ENCODE data around the gene SRSF2. TPM values are rescaled to one million over a fixed set of nuclear protein-coding genes. Genes with fewer than 3 reads are reported as not detected.
"Not testable (repeated sequence)": the region's sequence is repeated elsewhere in the genome, so short reads cannot be mapped to it uniquely, and the experiment has no call there.

The SRSF2 gene
- polyA plus RNA-seq, 2 of the 4 experiments (the other 2 are of a cell fraction) = 338 to 412 TPM

- Histone ChIP-seq H3K4me2 (peak overlapping the region; percentile 86; the same call in 1 of the 3 replicates), H3K4me1 (peaks cover 35% of the 10 kb centered on the region)
- H3K9me3 ChIP-seq; FAIRE-seq; H3K27ac ChIP-seq; ATAC-seq; H3K4me3 ChIP-seq; POLR2A ChIA-PET; DNase-seq (ENCODE audit: low read depth in 1 of 2, low spot score in 1 of 2): not testable (repeated sequence)
- TF ChIP-seq TFCP2L1 (CRISPR knock-in tag; IDR thresholded peaks at IDR 0.05) = peak; percentile 35
- TF ChIP-seq POLR2AphosphoS2 (conservative IDR thresholded peaks at IDR 0.05; ENCODE audit: low read length) = peak; percentile 58; the same call in 1 of the 2 replicates
- 0 out of 3 replicates have a peak, but pooled peaks have one; percentile 12 for TF ChIP-seq BCL3 (IDR thresholded peaks at IDR 0.05)
- TF ChIP-seq CEBPB (IDR thresholded peaks at IDR 0.05) = 0 out of 4 replicates have a peak, but pooled peaks of 1 of the 2 experiments have one; percentile 6
- TF ChIP-seq HOXB5 (CRISPR knock-in tag; IDR thresholded peaks at IDR 0.05) = peak; percentile 32; the same call in 1 of the 2 replicates
- TF ChIP-seq TP53 (CRISPR knock-in tag; IDR thresholded peaks at IDR 0.05) = peak; percentile 70; the same call in 1 of the 2 replicates
- WGBS (ENCODE audit: missing lambda C conversion rate) = 87% methylated on average over 13 of the region's 13 CpGs
- CTCF ChIA-PET = interaction anchor here (1.3 to 5.3 kb wide), 6 partner anchors 12 to 334 kb away, joined by 3 to 31 read pairs (median 5); no protein-coding TSS in a partner anchor
These were observed 5.1 kb downstream of the SRSF2 start for GRCh38 chr17:76731800-76732733.

GRCh38 chr17:76727745-76728456 is 9.2 kb downstream of the SRSF2 start:
- Histone ChIP-seq H3K4me1 (peaks cover 24% of the 10 kb centered on the region), H3K27ac (peak overlapping the region; percentile 93 to 99; a peak in 4 of 6 replicates), H3K4me2 (peak overlapping the region; percentile 83), H3K9me3 (no peaks in the 10 kb centered on the region), H3K4me3 (peak overlapping the region; percentile 97)
- DNase-seq (ENCODE audit: low read depth in 1 of 2, low spot score in 1 of 2) (no peak), ATAC-seq (no peak), FAIRE-seq (no peak)
- POLR2A ChIA-PET = interaction anchor here (0.7 to 3.8 kb wide), 5 partner anchors 9 to 186 kb away, joined by 5 to 12 read pairs (median 8); partner anchors contain the start of genes MFSD11, MXRA7 and SRSF2
- no peak for TF ChIP-seq EHF (CRISPR knock-in tag; IDR thresholded peaks at IDR 0.05)
- TF ChIP-seq NPAS2 (CRISPR knock-in tag; IDR thresholded peaks at IDR 0.05; ENCODE audit: borderline replicate concordance) = no peak
- WGBS (ENCODE audit: missing lambda C conversion rate) = 75% methylated on average over 18 of the region's 18 CpGs
- CTCF ChIA-PET = interaction anchor here (0.6 to 9.2 kb wide), 22 partner anchors 8 to 360 kb away, joined by 3 to 161 read pairs (median 3); partner anchors contain the start of genes MFSD11, MGAT5B and MXRA7

GRCh38 chr17:76726776-76727718 is 10.1 kb downstream of the SRSF2 start, which contains the start of gene METTL23:
Gene METTL23 (plus strand): TSS chr17:76726839. CDS start chr17:76729711, 2,872 bp downstream.
- WGBS (ENCODE audit: missing lambda C conversion rate) = 4% methylated on average over 30 of the region's 71 CpGs
- FAIRE-seq = no peak
- ATAC-seq = peak; percentile 66 to 67
- no peaks in the 10 kb centered on the region for H3K9me3 ChIP-seq
- peak within 1 kb of the TSS; percentile 97 for H3K4me3 ChIP-seq
- CTCF ChIA-PET = interaction anchor here (0.6 to 26.0 kb wide), 23 partner anchors 9 to 382 kb away, joined by 3 to 456 read pairs (median 4); partner anchors contain the start of genes MFSD11, MGAT5B and MXRA7
- H3K4me2 ChIP-seq = peak within 1 kb of the TSS; percentile 90
- H3K4me1 ChIP-seq = peaks cover 17% of the 10 kb centered on the region
- POLR2A ChIA-PET = interaction anchor here (1.0 to 3.8 kb wide), 7 partner anchors 9 to 170 kb away, joined by 3 to 12 read pairs (median 8); partner anchors contain the start of genes MFSD11, MXRA7 and SRSF2
- DNase-seq (ENCODE audit: low read depth in 1 of 2, low spot score in 1 of 2) = peak; percentile 81 to 90
- peak within 1 kb of the TSS; percentile 93 to 99 for H3K27ac ChIP-seq
- TF ChIP-seq ZSCAN20 (CRISPR knock-in tag; IDR thresholded peaks at IDR 0.05) = no peak
- TF ChIP-seq TFCP2L1 (CRISPR knock-in tag; IDR thresholded peaks at IDR 0.05) = peak; percentile 52; the same call in 1 of the 2 replicates
- TF ChIP-seq MYC (IDR thresholded peaks at IDR 0.05; ENCODE audit: borderline replicate concordance, low read length) = peak; percentile 81
- TF ChIP-seq USF2 (IDR thresholded peaks at IDR 0.05) = peak; percentile 68
- no peak for TF ChIP-seq HOXA7 (CRISPR knock-in tag; IDR thresholded peaks at IDR 0.05)
- TF ChIP-seq MAX (IDR thresholded peaks at IDR 0.05) = peak; percentile 81
- TF ChIP-seq CBX2 (IDR thresholded peaks at IDR 0.05; ENCODE audit: borderline replicate concordance, low read depth) = no peak
- TF ChIP-seq HES2 (IDR thresholded peaks at IDR 0.05) = no peak
- 0 out of 2 replicates have a peak, but pooled peaks have one; percentile 6 for TF ChIP-seq ELK1 (IDR thresholded peaks at IDR 0.05; ENCODE audit: low read depth, low read length)
- no peak for TF ChIP-seq MAZ (IDR thresholded peaks at IDR 0.05; ENCODE audit: borderline replicate concordance, low read depth, low read length)
- TF ChIP-seq MAFK (IDR thresholded peaks at IDR 0.05; ENCODE audit: partially characterized antibody) = no peak
- TF ChIP-seq JUN (IDR thresholded peaks at IDR 0.05) = peak; percentile 56 to 90; a peak in 4 of 5 replicates
- TF ChIP-seq RCOR1 (IDR thresholded peaks at IDR 0.05; ENCODE audit: low read depth, low read length) = no peak
- no peak for TF ChIP-seq FOSL2 (IDR thresholded peaks at IDR 0.05)
- TF ChIP-seq FOSL2 (CRISPR knock-in tag; IDR thresholded peaks at IDR 0.05) = peak; percentile 17; the same call in 1 of the 2 replicates
- no peak for TF ChIP-seq RNF2 (IDR thresholded peaks at IDR 0.05; ENCODE audit: borderline replicate concordance, low read depth)
- no peak for TF ChIP-seq NR3C1 (IDR thresholded peaks at IDR 0.05)
